A673 (cell line): ENCODE measurements around the gene PVALB. TPM values are rescaled to one million over a fixed set of nuclear protein-coding genes. Genes with fewer than 3 reads are reported as not detected.

Experiments used
- BruUV-seq: library from RNA; stranded (reverse); fragments of 400-500 nt; replicated peaks from 2 replicates; lab custom pipeline; 2021; lab: Mats Ljungman, UMichigan
- CTCF ChIA-PET: fragments of 300-600 bp; sonication (Branson Sonifier 250); formaldehyde crosslinking; loops from one replicate; lab custom pipeline; 2022; ENCODE audit warnings: antibody characterized with exemption; lab: Charles Lee
- POLR2A ChIA-PET: fragments of 300-600 bp; sonication (Branson Sonifier 250); formaldehyde crosslinking; loops from one replicate; lab custom pipeline; 2022; ENCODE audit warnings: antibody characterized with exemption; ENCODE audit not compliant: low non-redundant PET; lab: Charles Lee
- DNase-seq: peaks from one replicate; pipeline ENCODE4 v3.0.0-alpha.2; 2015; ENCODE audit warnings: low spot score
- H3K27ac ChIP-seq: fragments of 200-600 bp; sonication (generic); 2 replicates; pipeline ENCODE4 v1.5.1; 2016; ENCODE audit warnings: mixed run types, low read depth, mild to moderate bottlenecking, mixed read lengths, antibody characterized with exemption, low read length; ENCODE audit not compliant: poor library complexity, severe bottlenecking
- H3K27me3 ChIP-seq: fragments of 200-600 bp; sonication (generic); replicated peaks from 2 replicates; pipeline ENCODE4 v1.6.1; 2017; ENCODE audit warnings: mixed run types, low read depth, mild to moderate bottlenecking, mixed read lengths, antibody characterized with exemption, low read length; ENCODE audit not compliant: insufficient read depth, poor library complexity
- H3K36me3 ChIP-seq: fragments of 200-600 bp; sonication (generic); 2 replicates; pipeline ENCODE4 v1.6.1; 2016; ENCODE audit warnings: mixed run types, mild to moderate bottlenecking, mixed read lengths, antibody characterized with exemption, low read length; ENCODE audit not compliant: insufficient read depth, poor library complexity, severe bottlenecking
- H3K4me1 ChIP-seq: fragments of 200-600 bp; sonication (generic); 2 replicates; pipeline ENCODE4 v1.6.1; 2017; ENCODE audit warnings: mixed run types, mild to moderate bottlenecking, mixed read lengths, antibody characterized with exemption, low read length; ENCODE audit not compliant: insufficient read depth, poor library complexity, severe bottlenecking
- H3K4me3 ChIP-seq: fragments of 200-600 bp; sonication (generic); 2 replicates; pipeline ENCODE4 v1.5.1; 2016; ENCODE audit warnings: low read depth, mixed run types, mild to moderate bottlenecking, mixed read lengths, low read length; ENCODE audit not compliant: poor library complexity, severe bottlenecking
- H3K9me3 ChIP-seq: fragments of 200-600 bp; sonication (generic); 2 replicates; pipeline ENCODE4 v1.6.1; 2016; ENCODE audit warnings: mixed run types, low read depth, mild to moderate bottlenecking, mixed read lengths, antibody characterized with exemption, low read length; ENCODE audit not compliant: poor library complexity, severe bottlenecking
- EZH2 ChIP-seq: fragments of 200-600 bp; sonication (generic); IDR thresholded peaks from 2 replicates; pipeline ENCODE4 v1.6.1; 2017; ENCODE audit warnings: borderline replicate concordance, low read depth, mild to moderate bottlenecking, mixed read lengths, antibody characterized with exemption, low read length; ENCODE audit not compliant: poor library complexity, severe bottlenecking
- intact Hi-C: fragments of 100-400 bp; cut with micrococcal nuclease; formaldehyde crosslinking; loops from one replicate; pipeline ENCODE4 v1.10.0; 2022; ENCODE audit not compliant: unreplicated experiment
- total RNA-seq: library from RNA; stranded (reverse); gene quantifications from 2 replicates; pipeline ENCODE4 v1.2.3, GENCODE V29; 2021
- TF ChIP-seq, protein P1 (sequence below): fragments of 300-800, 200-600 bp; sonication (generic); conservative IDR thresholded peaks from 2 replicates; pipeline ENCODE4 v1.5.1; 2017; ENCODE audit warnings: low read depth, mild to moderate bottlenecking, antibody characterized with exemption, low read length, moderate library complexity, mixed read lengths

The PVALB gene
- total RNA-seq, 1 experiment from 2014 or later, result not detected

DNA sequence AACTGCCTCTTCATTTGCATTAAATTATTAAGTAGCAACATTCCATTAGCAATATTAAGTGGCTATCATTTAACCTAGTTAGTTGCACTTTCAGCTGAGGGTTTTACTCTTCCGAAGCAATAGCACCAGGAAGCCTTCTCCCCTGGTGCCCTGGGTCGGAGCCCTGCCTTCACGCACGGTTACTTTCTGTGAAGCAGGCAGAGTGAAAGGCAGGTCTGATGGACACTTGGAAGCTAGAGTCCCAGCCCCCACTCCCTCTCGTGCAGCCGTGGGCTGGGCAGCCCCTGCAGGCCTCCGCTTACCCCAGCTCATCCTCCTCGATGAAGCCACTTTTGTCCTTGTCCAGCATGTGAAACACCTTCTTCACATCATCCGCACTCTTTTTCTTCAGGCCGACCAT is 2.0 kb downstream of the PVALB start:
- Histone ChIP-seq H3K4me1 (no peaks in the 10 kb centered on the region), H3K9me3 (no peaks in the 10 kb centered on the region), H3K27ac (no peak overlapping the region), H3K27me3 (peaks cover 80% of the 10 kb centered on the region), H3K4me3 (no peak overlapping the region), H3K36me3 (no peaks in the 10 kb centered on the region)
- ChIA-PET POLR2A (no interaction called here), CTCF (no interaction called here)
- DNase-seq, result no peak
- TF ChIP-seq, protein P1, sequence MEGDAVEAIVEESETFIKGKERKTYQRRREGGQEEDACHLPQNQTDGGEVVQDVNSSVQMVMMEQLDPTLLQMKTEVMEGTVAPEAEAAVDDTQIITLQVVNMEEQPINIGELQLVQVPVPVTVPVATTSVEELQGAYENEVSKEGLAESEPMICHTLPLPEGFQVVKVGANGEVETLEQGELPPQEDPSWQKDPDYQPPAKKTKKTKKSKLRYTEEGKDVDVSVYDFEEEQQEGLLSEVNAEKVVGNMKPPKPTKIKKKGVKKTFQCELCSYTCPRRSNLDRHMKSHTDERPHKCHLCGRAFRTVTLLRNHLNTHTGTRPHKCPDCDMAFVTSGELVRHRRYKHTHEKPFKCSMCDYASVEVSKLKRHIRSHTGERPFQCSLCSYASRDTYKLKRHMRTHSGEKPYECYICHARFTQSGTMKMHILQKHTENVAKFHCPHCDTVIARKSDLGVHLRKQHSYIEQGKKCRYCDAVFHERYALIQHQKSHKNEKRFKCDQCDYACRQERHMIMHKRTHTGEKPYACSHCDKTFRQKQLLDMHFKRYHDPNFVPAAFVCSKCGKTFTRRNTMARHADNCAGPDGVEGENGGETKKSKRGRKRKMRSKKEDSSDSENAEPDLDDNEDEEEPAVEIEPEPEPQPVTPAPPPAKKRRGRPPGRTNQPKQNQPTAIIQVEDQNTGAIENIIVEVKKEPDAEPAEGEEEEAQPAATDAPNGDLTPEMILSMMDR, result no peak
- TF ChIP-seq EZH2, result no peak
- intact Hi-C loops, result no loop called here
- no TSS peak for BruUV-seq

DNA sequence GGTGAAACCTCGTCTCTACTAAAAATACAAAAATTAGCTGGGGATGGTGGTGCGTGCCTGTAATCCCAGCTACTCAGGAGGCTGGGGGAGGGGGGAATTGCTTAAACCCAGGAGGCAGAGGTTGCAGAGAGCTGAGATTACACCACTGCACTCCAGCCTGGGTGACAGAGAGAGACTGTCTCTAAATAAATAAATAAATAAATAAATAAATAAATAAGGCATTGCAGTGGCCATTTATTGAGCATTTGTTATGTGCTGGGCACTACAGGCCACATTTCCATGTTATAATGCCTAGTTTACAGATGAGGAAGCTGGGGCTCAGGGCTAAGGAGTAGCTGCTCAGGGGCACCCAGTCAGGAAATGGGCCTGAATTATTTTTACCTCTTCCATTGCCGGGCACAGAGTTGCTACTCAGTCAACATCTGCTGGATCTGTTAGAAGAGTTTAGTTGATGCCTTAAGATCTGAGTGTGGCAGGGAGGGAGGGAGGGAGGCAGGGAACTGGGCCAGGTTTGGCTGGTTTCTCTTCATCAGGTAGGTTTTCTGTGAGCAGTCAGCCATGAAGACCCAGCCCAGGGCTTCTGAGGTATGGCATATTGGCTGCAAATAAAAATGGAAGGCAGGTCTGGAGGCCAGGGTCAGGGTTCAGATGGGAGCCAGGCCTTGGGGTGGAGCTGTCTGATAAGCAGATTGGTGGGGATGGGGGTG is 5.6 kb downstream of the PVALB start:
- Histone ChIP-seq H3K36me3 (no peaks in the 10 kb centered on the region), H3K27ac (no peak overlapping the region), H3K4me1 (no peaks in the 10 kb centered on the region), H3K9me3 (no peaks in the 10 kb centered on the region), H3K27me3 (peaks cover 55% of the 10 kb centered on the region), H3K4me3 (no peak overlapping the region)
- no TSS peak for BruUV-seq
- no peak for DNase-seq
- ChIA-PET POLR2A (no interaction called here), CTCF (no interaction called here)
- no peak for TF ChIP-seq EZH2
- TF ChIP-seq, protein P1, result no peak
- intact Hi-C loops, result no loop called here

DNA sequence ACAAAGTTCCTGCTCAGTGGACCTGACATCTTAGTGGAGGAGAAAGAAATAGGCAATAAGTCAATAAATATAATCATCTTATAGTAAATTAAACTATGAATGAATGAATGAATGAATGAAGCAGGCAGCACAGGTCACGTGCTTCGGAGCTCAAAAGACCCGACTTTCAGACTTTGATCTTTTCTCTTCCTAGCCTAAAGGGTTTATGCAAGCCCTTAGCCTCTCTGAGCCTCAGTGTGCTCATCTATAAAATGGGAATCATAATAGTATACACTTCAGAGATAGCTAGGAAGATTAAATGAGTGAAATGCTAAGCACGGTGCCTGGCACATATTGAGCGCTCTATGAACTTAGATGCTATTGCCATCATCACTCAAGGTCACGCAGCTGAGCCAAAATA is 7.5 kb downstream of the PVALB start:
- H3K4me1 ChIP-seq, result no peaks in the 10 kb centered on the region
- intact Hi-C loops, result no loop called here
- BruUV-seq, result no TSS peak
- no peak overlapping the region for H3K4me3 ChIP-seq
- H3K36me3 ChIP-seq, result no peaks in the 10 kb centered on the region
- TF ChIP-seq EZH2, result no peak
- TF ChIP-seq, protein P1, result no peak
- no peak for DNase-seq
- no peaks in the 10 kb centered on the region for H3K9me3 ChIP-seq
- H3K27me3 ChIP-seq, result peaks cover 42% of the 10 kb centered on the region
- ChIA-PET POLR2A (no interaction called here), CTCF (no interaction called here)
- H3K27ac ChIP-seq, result no peak overlapping the region
